Neural cell (in vitro differentiated cells): ENCODE data around the gene ZNF771. TPM values are rescaled to one million over a fixed set of nuclear protein-coding genes. Genes with fewer than 3 reads are reported as not detected.

ENCODE experiments used
- H2AFZ ChIP-seq: fragments of 200-600, 300-800 bp; sonication (generic), shearing (Covaris generic); 2 replicates; pipeline ENCODE4 v1.6.0; 2014; ENCODE audit warnings: low read depth, mild to moderate bottlenecking, antibody characterized with exemption, low read length, moderate library complexity
- H3F3A ChIP-seq: fragments of 200-600 bp; shearing (Covaris generic); 2 replicates; pipeline ENCODE4 v1.6.1; 2016; ENCODE audit warnings: mild to moderate bottlenecking, moderate library complexity, mixed read lengths, antibody characterized with exemption, low read length; ENCODE audit not compliant: insufficient read depth, poor library complexity, severe bottlenecking
- H3K27ac ChIP-seq: fragments of 200-600, 300-800 bp; sonication (generic), shearing (Covaris generic); 2 replicates; pipeline ENCODE4 v1.5.1; 2014; ENCODE audit warnings: mild to moderate bottlenecking, low read length, moderate library complexity
- H3K27me3 ChIP-seq: fragments of 300-800, 200-600 bp; sonication (generic), shearing (Covaris generic); 2 replicates; pipeline ENCODE4 v1.6.0; 2014; ENCODE audit warnings: mild to moderate bottlenecking, low read depth, low read length, moderate library complexity; ENCODE audit not compliant: insufficient read depth
- H3K36me3 ChIP-seq: fragments of 300-800, 200-600 bp; sonication (generic), shearing (Covaris generic); 2 replicates; pipeline ENCODE4 v1.5.1; 2014; ENCODE audit warnings: mild to moderate bottlenecking, antibody characterized with exemption, low read length, moderate library complexity; ENCODE audit not compliant: insufficient read depth
- H3K4me2 ChIP-seq: fragments of 300-800, 200-600 bp; sonication (generic), shearing (Covaris generic); 2 replicates; pipeline ENCODE4 v1.6.0; 2014; ENCODE audit warnings: mild to moderate bottlenecking, low read length
- H3K4me3 ChIP-seq: fragments of 300-800, 200-600 bp; sonication (generic), shearing (Covaris generic); 2 replicates; pipeline ENCODE4 v1.5.1; 2014; ENCODE audit warnings: mild to moderate bottlenecking, low read length, moderate library complexity
- H3K79me2 ChIP-seq: fragments of 200-600 bp; shearing (Covaris generic); replicated peaks from 2 replicates; pipeline ENCODE4 v1.6.0; 2014; ENCODE audit warnings: mild to moderate bottlenecking, low read length, moderate library complexity; ENCODE audit not compliant: insufficient read depth
- H3K9ac ChIP-seq: fragments of 300-800, 200-600 bp; sonication (generic), shearing (Covaris generic); 2 replicates; pipeline ENCODE4 v1.6.1; 2016; ENCODE audit warnings: mild to moderate bottlenecking, low read length, mixed read lengths
- H3K9me2 ChIP-seq: fragments of 200-600 bp; shearing (Covaris generic); 2 replicates; pipeline ENCODE4 v1.6.1; 2016; ENCODE audit warnings: mild to moderate bottlenecking, low read length, mixed read lengths; ENCODE audit not compliant: insufficient read depth
- H3K9me3 ChIP-seq: fragments of 200-600, 300-800 bp; sonication (generic), shearing (Covaris generic); 2 replicates; pipeline ENCODE4 v1.6.1; 2016; ENCODE audit warnings: mild to moderate bottlenecking, mixed run types, low read length, moderate library complexity, mixed read lengths
- H4K20me1 ChIP-seq: fragments of 200-600 bp; shearing (Covaris generic); 2 replicates; pipeline ENCODE4 v1.6.1; 2016; ENCODE audit warnings: mild to moderate bottlenecking, mixed run types; ENCODE audit not compliant: insufficient read depth
- EP300 ChIP-seq: fragments of 450-650 bp; conservative IDR thresholded peaks from 2 replicates; pipeline ENCODE4 v1.6.1; 2014; ENCODE audit warnings: antibody characterized with exemption, mild to moderate bottlenecking, moderate library complexity; ENCODE audit not compliant: poor library complexity, severe bottlenecking
- EZH2 ChIP-seq: fragments of 200-600, 300-800 bp; shearing (Covaris generic), sonication (generic); IDR thresholded peaks from 2 replicates; pipeline ENCODE4 v1.6.1; 2014; ENCODE audit warnings: antibody characterized with exemption, low read length, borderline replicate concordance, mild to moderate bottlenecking; ENCODE audit not compliant: insufficient read depth, poor library complexity, severe bottlenecking
- MXI1 ChIP-seq: fragments of 450-650 bp; conservative IDR thresholded peaks from 2 replicates; pipeline ENCODE4 v1.6.1; 2014; ENCODE audit warnings: antibody characterized with exemption, mild to moderate bottlenecking; ENCODE audit not compliant: poor library complexity, severe bottlenecking
- POLR2AphosphoS5 ChIP-seq: IDR thresholded peaks from 2 replicates; pipeline ENCODE4 v1.6.1; 2012
- RAD21 ChIP-seq: fragments of 450-650 bp; conservative IDR thresholded peaks from 2 replicates; pipeline ENCODE4 v1.6.1; 2014; ENCODE audit warnings: antibody characterized with exemption, mild to moderate bottlenecking, moderate library complexity
- SMC3 ChIP-seq: fragments of 450-650 bp; conservative IDR thresholded peaks from 2 replicates; pipeline ENCODE4 v1.6.1; 2014; ENCODE audit warnings: antibody characterized with exemption, mild to moderate bottlenecking, moderate library complexity; ENCODE audit not compliant: poor library complexity
- TAF1 ChIP-seq: IDR thresholded peaks from 2 replicates; pipeline ENCODE4 v1.6.1; 2012; ENCODE audit warnings: low read depth
- polyA plus RNA-seq: library from polyadenylated mRNA; depleted of rRNA; stranded (reverse); fragments of >200 nt; gene quantifications from 2 replicates; pipeline ENCODE4 v1.2.3, GENCODE V29; 2014
- TF ChIP-seq, protein P1 (sequence below): IDR thresholded peaks from 2 replicates; pipeline ENCODE4 v1.6.1; 2012; ENCODE audit warnings: borderline replicate concordance
- TF ChIP-seq, protein P2 (sequence below): fragments of 450-650 bp; IDR thresholded peaks from 2 replicates; pipeline ENCODE4 v1.5.1; 2014; ENCODE audit warnings: antibody characterized with exemption, mild to moderate bottlenecking, moderate library complexity; ENCODE audit not compliant: poor library complexity, severe bottlenecking

The ZNF771 gene
- polyA plus RNA-seq, 1 donor from 2014 or later: 11.7 TPM

DNA sequence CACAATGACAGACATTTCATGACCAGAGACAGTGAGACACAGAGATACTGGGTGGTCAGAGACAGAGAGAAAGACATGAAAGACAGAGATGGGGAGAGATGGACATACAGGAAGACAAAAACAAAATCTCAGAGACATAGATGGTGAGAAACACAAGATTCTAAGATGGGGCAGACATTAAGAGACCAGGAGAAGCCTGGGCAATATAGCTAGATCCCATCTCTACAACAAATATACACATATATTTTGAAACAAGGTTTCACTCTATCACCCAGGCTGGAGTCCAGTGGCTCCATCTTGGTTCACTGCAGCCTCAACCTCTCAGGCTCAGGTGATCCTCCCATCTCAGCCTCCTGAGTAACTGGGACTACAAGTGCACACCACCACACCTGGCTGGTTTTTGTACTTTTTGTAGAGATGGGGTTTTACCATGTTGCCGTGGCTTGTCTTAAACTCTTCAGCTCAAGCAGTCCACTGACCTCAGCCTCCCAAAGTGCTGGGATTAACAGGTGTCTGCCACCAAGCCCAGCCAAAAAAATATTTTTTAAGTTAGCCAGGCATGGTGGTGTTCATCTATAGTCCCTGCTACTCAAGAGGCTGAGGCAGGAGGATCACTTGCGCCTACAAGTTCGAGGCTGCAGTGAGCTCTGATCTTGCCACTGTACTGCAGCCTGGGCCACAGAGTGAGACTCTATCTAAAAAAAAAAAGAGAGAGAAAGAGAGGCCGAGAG lies 27.2 kb upstream of the ZNF771 start:
- H3K27ac ChIP-seq: no peak overlapping the region
- H3F3A ChIP-seq: no peaks in the 10 kb centered on the region
- H3K79me2 ChIP-seq: peaks cover 5% of the 10 kb centered on the region
- H3K27me3 ChIP-seq: no peaks in the 10 kb centered on the region
- peak overlapping the region; percentile 98 for H3K4me3 ChIP-seq
- no peak overlapping the region for H3K4me2 ChIP-seq
- TF ChIP-seq TAF1: no peak
- TF ChIP-seq SMC3: no peak
- TF ChIP-seq MXI1: no peak
- no peak for TF ChIP-seq EP300
- TF ChIP-seq RAD21: no peak
- TF ChIP-seq POLR2AphosphoS5: no peak
- TF ChIP-seq, protein P1, sequence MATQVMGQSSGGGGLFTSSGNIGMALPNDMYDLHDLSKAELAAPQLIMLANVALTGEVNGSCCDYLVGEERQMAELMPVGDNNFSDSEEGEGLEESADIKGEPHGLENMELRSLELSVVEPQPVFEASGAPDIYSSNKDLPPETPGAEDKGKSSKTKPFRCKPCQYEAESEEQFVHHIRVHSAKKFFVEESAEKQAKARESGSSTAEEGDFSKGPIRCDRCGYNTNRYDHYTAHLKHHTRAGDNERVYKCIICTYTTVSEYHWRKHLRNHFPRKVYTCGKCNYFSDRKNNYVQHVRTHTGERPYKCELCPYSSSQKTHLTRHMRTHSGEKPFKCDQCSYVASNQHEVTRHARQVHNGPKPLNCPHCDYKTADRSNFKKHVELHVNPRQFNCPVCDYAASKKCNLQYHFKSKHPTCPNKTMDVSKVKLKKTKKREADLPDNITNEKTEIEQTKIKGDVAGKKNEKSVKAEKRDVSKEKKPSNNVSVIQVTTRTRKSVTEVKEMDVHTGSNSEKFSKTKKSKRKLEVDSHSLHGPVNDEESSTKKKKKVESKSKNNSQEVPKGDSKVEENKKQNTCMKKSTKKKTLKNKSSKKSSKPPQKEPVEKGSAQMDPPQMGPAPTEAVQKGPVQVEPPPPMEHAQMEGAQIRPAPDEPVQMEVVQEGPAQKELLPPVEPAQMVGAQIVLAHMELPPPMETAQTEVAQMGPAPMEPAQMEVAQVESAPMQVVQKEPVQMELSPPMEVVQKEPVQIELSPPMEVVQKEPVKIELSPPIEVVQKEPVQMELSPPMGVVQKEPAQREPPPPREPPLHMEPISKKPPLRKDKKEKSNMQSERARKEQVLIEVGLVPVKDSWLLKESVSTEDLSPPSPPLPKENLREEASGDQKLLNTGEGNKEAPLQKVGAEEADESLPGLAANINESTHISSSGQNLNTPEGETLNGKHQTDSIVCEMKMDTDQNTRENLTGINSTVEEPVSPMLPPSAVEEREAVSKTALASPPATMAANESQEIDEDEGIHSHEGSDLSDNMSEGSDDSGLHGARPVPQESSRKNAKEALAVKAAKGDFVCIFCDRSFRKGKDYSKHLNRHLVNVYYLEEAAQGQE: no peak
- TF ChIP-seq EZH2: no peak
- TF ChIP-seq, protein P2, sequence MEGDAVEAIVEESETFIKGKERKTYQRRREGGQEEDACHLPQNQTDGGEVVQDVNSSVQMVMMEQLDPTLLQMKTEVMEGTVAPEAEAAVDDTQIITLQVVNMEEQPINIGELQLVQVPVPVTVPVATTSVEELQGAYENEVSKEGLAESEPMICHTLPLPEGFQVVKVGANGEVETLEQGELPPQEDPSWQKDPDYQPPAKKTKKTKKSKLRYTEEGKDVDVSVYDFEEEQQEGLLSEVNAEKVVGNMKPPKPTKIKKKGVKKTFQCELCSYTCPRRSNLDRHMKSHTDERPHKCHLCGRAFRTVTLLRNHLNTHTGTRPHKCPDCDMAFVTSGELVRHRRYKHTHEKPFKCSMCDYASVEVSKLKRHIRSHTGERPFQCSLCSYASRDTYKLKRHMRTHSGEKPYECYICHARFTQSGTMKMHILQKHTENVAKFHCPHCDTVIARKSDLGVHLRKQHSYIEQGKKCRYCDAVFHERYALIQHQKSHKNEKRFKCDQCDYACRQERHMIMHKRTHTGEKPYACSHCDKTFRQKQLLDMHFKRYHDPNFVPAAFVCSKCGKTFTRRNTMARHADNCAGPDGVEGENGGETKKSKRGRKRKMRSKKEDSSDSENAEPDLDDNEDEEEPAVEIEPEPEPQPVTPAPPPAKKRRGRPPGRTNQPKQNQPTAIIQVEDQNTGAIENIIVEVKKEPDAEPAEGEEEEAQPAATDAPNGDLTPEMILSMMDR: no peak
- no peaks in the 10 kb centered on the region for H3K36me3 ChIP-seq
- no peaks in the 10 kb centered on the region for H4K20me1 ChIP-seq
- no peaks in the 10 kb centered on the region for H3K9me3 ChIP-seq
- no peaks in the 10 kb centered on the region for H3K9me2 ChIP-seq
- no peak overlapping the region for H2AFZ ChIP-seq
- peak overlapping the region; percentile 20 for H3K9ac ChIP-seq

DNA sequence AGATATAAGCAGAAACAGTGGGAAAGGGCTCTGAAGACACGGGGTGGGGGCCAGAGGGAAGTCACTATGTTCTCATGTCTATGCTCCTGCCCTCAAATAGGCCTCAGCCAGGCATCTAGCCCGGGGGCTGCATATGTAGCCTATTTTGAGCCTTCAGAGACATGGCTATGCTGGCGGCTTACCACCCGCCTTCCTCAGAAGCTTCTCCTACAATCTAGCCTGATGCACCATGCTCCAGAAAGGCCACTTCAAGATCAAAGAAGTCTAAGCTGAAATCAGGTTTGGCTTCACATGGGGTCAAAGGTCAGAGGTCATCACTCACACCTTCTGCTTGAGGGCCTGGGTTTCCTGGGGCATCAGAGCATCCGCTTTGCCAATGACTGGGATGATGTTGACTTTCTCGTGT lies 26.6 kb upstream of the ZNF771 start:
- no peaks in the 10 kb centered on the region for H3F3A ChIP-seq
- H3K9ac ChIP-seq: no peak overlapping the region
- H3K27ac ChIP-seq: no peak overlapping the region
- no peaks in the 10 kb centered on the region for H3K27me3 ChIP-seq
- no peak for TF ChIP-seq EZH2
- TF ChIP-seq, protein P1: no peak
- no peak for TF ChIP-seq POLR2AphosphoS5
- no peak overlapping the region for H3K4me2 ChIP-seq
- no peaks in the 10 kb centered on the region for H3K9me2 ChIP-seq
- no peaks in the 10 kb centered on the region for H3K9me3 ChIP-seq
- no peaks in the 10 kb centered on the region for H3K36me3 ChIP-seq
- no peak overlapping the region for H2AFZ ChIP-seq
- peaks cover 5% of the 10 kb centered on the region for H3K79me2 ChIP-seq
- H3K4me3 ChIP-seq: no peak overlapping the region
- H4K20me1 ChIP-seq: no peaks in the 10 kb centered on the region
